Ishikawa (cell line): ENCODE data around the gene CWC22.

ENCODE experiments used
- CEBPB ChIP-seq: IDR thresholded peaks from 2 replicates; pipeline ENCODE4 v1.6.1; 2012
- CREB1 ChIP-seq: IDR thresholded peaks from 2 replicates; pipeline ENCODE4 v1.6.1; 2012; ENCODE audit warnings: low read depth
- EGR1 ChIP-seq: IDR thresholded peaks from 2 replicates; pipeline ENCODE4 v1.6.1; 2012
- EP300 ChIP-seq: IDR thresholded peaks from 2 replicates; pipeline ENCODE4 v1.6.1; 2012; ENCODE audit warnings: borderline replicate concordance
- FOXM1 ChIP-seq: IDR thresholded peaks from 2 replicates; pipeline ENCODE4 v1.6.1; 2012; ENCODE audit warnings: low read depth, borderline replicate concordance
- MAX ChIP-seq: IDR thresholded peaks from 2 replicates; pipeline ENCODE4 v1.6.1; 2012
- NFIC ChIP-seq: IDR thresholded peaks from 2 replicates; pipeline ENCODE4 v1.6.1; 2012
- RAD21 ChIP-seq: IDR thresholded peaks from 2 replicates; pipeline ENCODE4 v1.6.1; 2012; ENCODE audit warnings: low read depth
- REST ChIP-seq: IDR thresholded peaks from 2 replicates; pipeline ENCODE4 v1.6.1; 2012; ENCODE audit warnings: low read depth, mild to moderate bottlenecking
- TAF1 ChIP-seq: IDR thresholded peaks from 2 replicates; pipeline ENCODE4 v1.6.1; 2012; ENCODE audit warnings: low read depth, mild to moderate bottlenecking
- TCF12 ChIP-seq: IDR thresholded peaks from 2 replicates; pipeline ENCODE4 v1.6.1; 2012; ENCODE audit warnings: low read depth
- TEAD4 ChIP-seq: IDR thresholded peaks from 2 replicates; pipeline ENCODE4 v1.6.1; 2012
- USF1 ChIP-seq: IDR thresholded peaks from 2 replicates; pipeline ENCODE4 v1.6.1; 2012
- YY1 ChIP-seq: IDR thresholded peaks from 2 replicates; pipeline ENCODE4 v1.6.1; 2012; ENCODE audit warnings: low read depth
- ZBTB7A ChIP-seq: IDR thresholded peaks from 2 replicates; pipeline ENCODE4 v1.6.1; 2012; ENCODE audit warnings: low read depth

Gene CWC22

GRCh38 chr2:179899666-179900065, 107.4 kb downstream of the CWC22 start:
- no peak for TF ChIP-seq MAX
- TF ChIP-seq EP300, result no peak
- TF ChIP-seq FOXM1, result no peak
- TF ChIP-seq RAD21, result no peak
- no peak for TF ChIP-seq NFIC
- no peak for TF ChIP-seq YY1
- no peak for TF ChIP-seq CREB1
- TF ChIP-seq CEBPB, result no peak
- TF ChIP-seq TAF1, result no peak
- TF ChIP-seq USF1, result no peak
- no peak for TF ChIP-seq EGR1
- no peak for TF ChIP-seq TCF12
- TF ChIP-seq ZBTB7A, result no peak
- no peak for TF ChIP-seq TEAD4
- TF ChIP-seq REST, result no peak

- TF ChIP-seq REST, result no peak
- TF ChIP-seq EP300, result no peak
- TF ChIP-seq RAD21, result peak; percentile 39
These were observed 108.2 kb downstream of the CWC22 start for GRCh38 chr2:179898873-179899272.
